GM23338 (cell line): ENCODE data around the gene PLA1A. TPM values are rescaled to one million over a fixed set of nuclear protein-coding genes. Genes with fewer than 3 reads are reported as not detected.
A peak's percentile ranks its signal among the peaks of the same experiment; 100 is the strongest.

ENCODE experiments used
- ATAC-seq: fragments of 200-7000 bp; cut with Tn5 transposase; 3 replicates; pipeline ENCODE4 v1.9.1; 2020
- DNase-seq: peaks from one replicate; pipeline ENCODE4 v3.0.0-alpha.2; 2015; ENCODE audit warnings: low spot score
- H2AFZ ChIP-seq: fragments of 200-600 bp; sonication (generic); 2 replicates; pipeline ENCODE4 v1.8.0; 2016; ENCODE audit warnings: antibody characterized with exemption, mild to moderate bottlenecking, moderate library complexity
- H3F3A ChIP-seq: fragments of 200-600 bp; sonication (generic); replicated peaks from 2 replicates; pipeline ENCODE4 v1.8.0; 2017; ENCODE audit warnings: antibody characterized with exemption, mixed run types, low read depth
- H3K27ac ChIP-seq: fragments of 200-600 bp; sonication (generic); 2 replicates; pipeline ENCODE4 v1.6.1; 2016; ENCODE audit warnings: low read depth
- H3K27me3 ChIP-seq: fragments of 200-600 bp; sonication (generic); 2 replicates; pipeline ENCODE4 v1.8.0; 2016; ENCODE audit warnings: mild to moderate bottlenecking, mixed run types, moderate library complexity; ENCODE audit not compliant: insufficient read depth
- H3K36me3 ChIP-seq: fragments of 200-600 bp; sonication (generic); 2 replicates; pipeline ENCODE4 v1.8.0; 2016; ENCODE audit warnings: mild to moderate bottlenecking; ENCODE audit not compliant: insufficient read depth
- H3K4me1 ChIP-seq: fragments of 200-600 bp; sonication (generic); 2 replicates; pipeline ENCODE4 v1.8.0; 2016; ENCODE audit warnings: mild to moderate bottlenecking, moderate library complexity; ENCODE audit not compliant: insufficient read depth
- H3K4me2 ChIP-seq: fragments of 200-600 bp; sonication (generic); 2 replicates; pipeline ENCODE4 v1.7.1; 2017; ENCODE audit warnings: mixed run types
- H3K4me3 ChIP-seq: fragments of 200-600 bp; sonication (generic); 2 replicates; pipeline ENCODE4 v1.6.1; 2016; ENCODE audit warnings: mixed run types
- H3K79me2 ChIP-seq: fragments of 200-600 bp; sonication (generic); replicated peaks from 2 replicates; pipeline ENCODE4 v1.8.0; 2017; ENCODE audit warnings: mild to moderate bottlenecking; ENCODE audit not compliant: insufficient read depth
- H3K9me2 ChIP-seq: fragments of 200-600 bp; sonication (generic); 2 replicates; pipeline ENCODE4 v1.8.0; 2017; ENCODE audit not compliant: insufficient read depth
- H4K20me1 ChIP-seq: fragments of 200-600 bp; sonication (generic); replicated peaks from 2 replicates; pipeline ENCODE4 v1.8.0; 2017; ENCODE audit warnings: mild to moderate bottlenecking; ENCODE audit not compliant: insufficient read depth
- H3K27ac Mint-ChIP-seq: 2 replicates; pipeline ENCODE4 v1.8.0; 2020; ENCODE audit warnings: inconsistent platforms, mild to moderate bottlenecking, moderate library complexity, mixed read lengths
- H3K27me3 Mint-ChIP-seq: 3 replicates; pipeline ENCODE4 v1.8.0; 2022; ENCODE audit warnings: low read depth, mild to moderate bottlenecking, moderate library complexity, mixed read lengths, inconsistent platforms; ENCODE audit not compliant: insufficient read depth, poor library complexity
- H3K36me3 Mint-ChIP-seq: 3 replicates; pipeline ENCODE4 v1.8.0; 2021; ENCODE audit warnings: low read depth, mild to moderate bottlenecking, inconsistent platforms, moderate library complexity, mixed read lengths
- H3K4me1 Mint-ChIP-seq: 3 replicates; pipeline ENCODE4 v1.8.0; 2020; ENCODE audit warnings: mild to moderate bottlenecking, inconsistent platforms, mixed read lengths
- H3K4me3 Mint-ChIP-seq: 3 replicates; pipeline ENCODE4 v1.8.0; 2021; ENCODE audit warnings: moderate library complexity, mild to moderate bottlenecking, inconsistent platforms, mixed read lengths
- H3K9me3 Mint-ChIP-seq: 3 replicates; pipeline ENCODE4 v1.8.0; 2020; ENCODE audit warnings: moderate library complexity, mild to moderate bottlenecking, inconsistent platforms, mixed read lengths
- JUNB ChIP-seq: IDR thresholded peaks from one replicate; pipeline ENCODE4 v1.6.1; 2016; ENCODE audit warnings: antibody characterized with exemption; ENCODE audit not compliant: unreplicated experiment
- POLR2AphosphoS5 ChIP-seq: IDR thresholded peaks from 2 replicates; pipeline ENCODE4 v1.6.1; 2016; ENCODE audit warnings: antibody characterized with exemption, low read depth
- ZNF114 ChIP-seq: fragments of 250-450 bp; sonication (Bioruptor Pico); IDR thresholded peaks from 2 replicates; pipeline ENCODE4 v1.5.0; 2020; ENCODE audit warnings: mild to moderate bottlenecking, moderate library complexity
- polyA plus RNA-seq: library from polyadenylated mRNA; unstranded; fragments of >200 nt; fragmentation: Nextera tagmentation; extraction: Ambion mirVana; gene quantifications from 2 replicates; pipeline ENCODE4 v1.2.1, GENCODE V29; 2016
- total RNA-seq: library from RNA; depleted of rRNA; stranded (reverse); fragments of >200 nt; shearing (Covaris generic); gene quantifications from 2 replicates; pipeline ENCODE4 v1.2.3, GENCODE V29; 2014
- TF ChIP-seq, protein P1 (sequence below), 2 experiments: fragments of 200-600 bp in 1 of 2; sonication (generic) in 1 of 2; conservative IDR thresholded peaks; 2 replicates each; pipeline versions ENCODE4 v1.5.1 to v1.6.1; 2016 to 2017; ENCODE audit warnings: antibody characterized with exemption in 2 of 2, low read depth in 2 of 2, mild to moderate bottlenecking in 2 of 2, moderate library complexity in 1 of 2
- TF ChIP-seq, protein P2 (sequence below): fragments of 250-450 bp; sonication (Bioruptor Pico); IDR thresholded peaks from 2 replicates; pipeline ENCODE4 v1.5.0; 2020; ENCODE audit warnings: mild to moderate bottlenecking, moderate library complexity

PLA1A gene
- total and polyA plus RNA-seq, 2 experiments from 2014 or later = not detected

DNA sequence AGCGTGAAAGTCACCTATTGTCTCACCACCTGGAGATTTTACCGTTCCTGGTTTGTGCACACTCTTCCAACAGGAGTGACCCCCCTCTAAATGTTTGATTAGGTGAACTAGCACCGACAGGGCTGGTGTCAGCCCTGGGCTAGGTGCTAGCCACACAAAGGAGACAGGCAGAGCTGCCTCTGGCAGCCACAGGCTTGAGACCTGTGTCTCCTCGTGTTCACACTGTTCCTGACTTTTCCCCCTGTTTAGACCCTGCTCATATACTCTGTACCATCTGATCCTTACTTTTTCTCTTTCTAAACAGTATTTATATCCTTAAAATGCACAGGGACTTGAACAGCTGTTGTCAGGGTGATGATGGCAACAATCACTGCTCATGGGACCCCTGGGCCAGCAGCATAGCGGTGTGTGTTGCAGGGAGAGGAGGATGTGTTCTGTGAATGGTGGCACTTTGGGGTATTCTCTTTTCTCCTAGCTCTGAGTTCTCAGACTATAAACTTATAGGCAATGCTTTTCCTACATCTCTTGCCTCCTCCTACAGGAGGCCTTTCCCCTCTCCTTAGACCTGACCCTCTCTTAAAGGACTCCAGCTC lies 43.8 kb upstream of the PLA1A start:
- Mint-ChIP-seq H3K27me3 (peaks cover 2% of the 10 kb centered on the region), H3K27ac (no peak overlapping the region), H3K4me3 (no peak overlapping the region), H3K4me1 (peaks cover 2% of the 10 kb centered on the region; the same call in 2 of the 3 replicates), H3K36me3 (no peaks in the 10 kb centered on the region), H3K9me3 (no peaks in the 10 kb centered on the region)
- Histone ChIP-seq H3K9me2 (0 out of 2 replicates have a peak, but pooled peaks cover 3% of the 10 kb centered on the region), H3K27me3 (no peaks in the 10 kb centered on the region), H2AFZ (peak overlapping the region; percentile 18), H3K27ac (no peak overlapping the region), H3K36me3 (no peaks in the 10 kb centered on the region), H3K4me3 (no peak overlapping the region), H3F3A (no peaks in the 10 kb centered on the region), H3K4me1 (0 out of 2 replicates have a peak, but pooled peaks cover 2% of the 10 kb centered on the region), H3K79me2 (no peaks in the 10 kb centered on the region), H3K4me2 (no peak overlapping the region), H4K20me1 (no peaks in the 10 kb centered on the region)
- TF ChIP-seq ZNF114 (CRISPR knock-in tag) = no peak
- TF ChIP-seq, protein P1, sequence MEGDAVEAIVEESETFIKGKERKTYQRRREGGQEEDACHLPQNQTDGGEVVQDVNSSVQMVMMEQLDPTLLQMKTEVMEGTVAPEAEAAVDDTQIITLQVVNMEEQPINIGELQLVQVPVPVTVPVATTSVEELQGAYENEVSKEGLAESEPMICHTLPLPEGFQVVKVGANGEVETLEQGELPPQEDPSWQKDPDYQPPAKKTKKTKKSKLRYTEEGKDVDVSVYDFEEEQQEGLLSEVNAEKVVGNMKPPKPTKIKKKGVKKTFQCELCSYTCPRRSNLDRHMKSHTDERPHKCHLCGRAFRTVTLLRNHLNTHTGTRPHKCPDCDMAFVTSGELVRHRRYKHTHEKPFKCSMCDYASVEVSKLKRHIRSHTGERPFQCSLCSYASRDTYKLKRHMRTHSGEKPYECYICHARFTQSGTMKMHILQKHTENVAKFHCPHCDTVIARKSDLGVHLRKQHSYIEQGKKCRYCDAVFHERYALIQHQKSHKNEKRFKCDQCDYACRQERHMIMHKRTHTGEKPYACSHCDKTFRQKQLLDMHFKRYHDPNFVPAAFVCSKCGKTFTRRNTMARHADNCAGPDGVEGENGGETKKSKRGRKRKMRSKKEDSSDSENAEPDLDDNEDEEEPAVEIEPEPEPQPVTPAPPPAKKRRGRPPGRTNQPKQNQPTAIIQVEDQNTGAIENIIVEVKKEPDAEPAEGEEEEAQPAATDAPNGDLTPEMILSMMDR (conservative IDR thresholded peaks at IDR 0.05; ENCODE audit: low read depth in 2 of 2) = no peak
- no peak for TF ChIP-seq POLR2AphosphoS5
- TF ChIP-seq, protein P2, sequence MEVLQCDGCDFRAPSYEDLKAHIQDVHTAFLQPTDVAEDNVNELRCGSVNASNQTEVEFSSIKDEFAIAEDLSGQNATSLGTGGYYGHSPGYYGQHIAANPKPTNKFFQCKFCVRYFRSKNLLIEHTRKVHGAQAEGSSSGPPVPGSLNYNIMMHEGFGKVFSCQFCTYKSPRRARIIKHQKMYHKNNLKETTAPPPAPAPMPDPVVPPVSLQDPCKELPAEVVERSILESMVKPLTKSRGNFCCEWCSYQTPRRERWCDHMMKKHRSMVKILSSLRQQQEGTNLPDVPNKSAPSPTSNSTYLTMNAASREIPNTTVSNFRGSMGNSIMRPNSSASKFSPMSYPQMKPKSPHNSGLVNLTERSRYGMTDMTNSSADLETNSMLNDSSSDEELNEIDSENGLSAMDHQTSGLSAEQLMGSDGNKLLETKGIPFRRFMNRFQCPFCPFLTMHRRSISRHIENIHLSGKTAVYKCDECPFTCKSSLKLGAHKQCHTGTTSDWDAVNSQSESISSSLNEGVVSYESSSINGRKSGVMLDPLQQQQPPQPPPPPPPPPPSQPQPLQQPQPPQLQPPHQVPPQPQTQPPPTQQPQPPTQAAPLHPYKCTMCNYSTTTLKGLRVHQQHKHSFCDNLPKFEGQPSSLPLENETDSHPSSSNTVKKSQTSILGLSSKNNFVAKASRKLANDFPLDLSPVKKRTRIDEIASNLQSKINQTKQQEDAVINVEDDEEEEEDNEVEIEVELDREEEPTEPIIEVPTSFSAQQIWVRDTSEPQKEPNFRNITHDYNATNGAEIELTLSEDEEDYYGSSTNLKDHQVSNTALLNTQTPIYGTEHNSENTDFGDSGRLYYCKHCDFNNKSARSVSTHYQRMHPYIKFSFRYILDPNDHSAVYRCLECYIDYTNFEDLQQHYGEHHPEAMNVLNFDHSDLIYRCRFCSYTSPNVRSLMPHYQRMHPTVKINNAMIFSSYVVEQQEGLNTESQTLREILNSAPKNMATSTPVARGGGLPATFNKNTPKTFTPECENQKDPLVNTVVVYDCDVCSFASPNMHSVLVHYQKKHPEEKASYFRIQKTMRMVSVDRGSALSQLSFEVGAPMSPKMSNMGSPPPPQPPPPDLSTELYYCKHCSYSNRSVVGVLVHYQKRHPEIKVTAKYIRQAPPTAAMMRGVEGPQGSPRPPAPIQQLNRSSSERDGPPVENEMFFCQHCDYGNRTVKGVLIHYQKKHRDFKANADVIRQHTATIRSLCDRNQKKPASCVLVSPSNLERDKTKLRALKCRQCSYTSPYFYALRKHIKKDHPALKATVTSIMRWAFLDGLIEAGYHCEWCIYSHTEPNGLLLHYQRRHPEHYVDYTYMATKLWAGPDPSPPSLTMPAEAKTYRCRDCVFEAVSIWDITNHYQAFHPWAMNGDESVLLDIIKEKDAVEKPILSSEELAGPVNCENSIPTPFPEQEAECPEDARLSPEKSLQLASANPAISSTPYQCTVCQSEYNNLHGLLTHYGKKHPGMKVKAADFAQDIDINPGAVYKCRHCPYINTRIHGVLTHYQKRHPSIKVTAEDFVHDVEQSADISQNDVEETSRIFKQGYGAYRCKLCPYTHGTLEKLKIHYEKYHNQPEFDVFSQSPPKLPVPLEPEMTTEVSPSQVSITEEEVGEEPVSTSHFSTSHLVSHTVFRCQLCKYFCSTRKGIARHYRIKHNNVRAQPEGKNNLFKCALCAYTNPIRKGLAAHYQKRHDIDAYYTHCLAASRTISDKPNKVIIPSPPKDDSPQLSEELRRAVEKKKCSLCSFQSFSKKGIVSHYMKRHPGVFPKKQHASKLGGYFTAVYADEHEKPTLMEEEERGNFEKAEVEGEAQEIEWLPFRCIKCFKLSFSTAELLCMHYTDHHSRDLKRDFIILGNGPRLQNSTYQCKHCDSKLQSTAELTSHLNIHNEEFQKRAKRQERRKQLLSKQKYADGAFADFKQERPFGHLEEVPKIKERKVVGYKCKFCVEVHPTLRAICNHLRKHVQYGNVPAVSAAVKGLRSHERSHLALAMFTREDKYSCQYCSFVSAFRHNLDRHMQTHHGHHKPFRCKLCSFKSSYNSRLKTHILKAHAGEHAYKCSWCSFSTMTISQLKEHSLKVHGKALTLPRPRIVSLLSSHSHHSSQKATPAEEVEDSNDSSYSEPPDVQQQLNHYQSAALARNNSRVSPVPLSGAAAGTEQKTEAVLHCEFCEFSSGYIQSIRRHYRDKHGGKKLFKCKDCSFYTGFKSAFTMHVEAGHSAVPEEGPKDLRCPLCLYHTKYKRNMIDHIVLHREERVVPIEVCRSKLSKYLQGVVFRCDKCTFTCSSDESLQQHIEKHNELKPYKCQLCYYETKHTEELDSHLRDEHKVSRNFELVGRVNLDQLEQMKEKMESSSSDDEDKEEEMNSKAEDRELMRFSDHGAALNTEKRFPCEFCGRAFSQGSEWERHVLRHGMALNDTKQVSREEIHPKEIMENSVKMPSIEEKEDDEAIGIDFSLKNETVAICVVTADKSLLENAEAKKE (CRISPR knock-in tag) = no peak
- no peak for TF ChIP-seq JUNB
- DNase-seq = no peak
- ATAC-seq = no peak
